HepG2 (cell line): ENCODE results near the gene COL27A1.

Experiments used
- TF ChIP-seq, protein P1 (sequence below): sonication (generic); formaldehyde crosslinking; IDR thresholded peaks from 2 replicates; pipeline ENCODE4 v1.5.0; 2020; ENCODE audit warnings: mild to moderate bottlenecking, missing genetic modification reagents, moderate library complexity
- TF ChIP-seq, protein P2 (sequence below): sonication (generic); formaldehyde crosslinking; IDR thresholded peaks from 2 replicates; pipeline ENCODE4 v1.5.0; 2020; ENCODE audit warnings: missing genetic modification reagents

DNA sequence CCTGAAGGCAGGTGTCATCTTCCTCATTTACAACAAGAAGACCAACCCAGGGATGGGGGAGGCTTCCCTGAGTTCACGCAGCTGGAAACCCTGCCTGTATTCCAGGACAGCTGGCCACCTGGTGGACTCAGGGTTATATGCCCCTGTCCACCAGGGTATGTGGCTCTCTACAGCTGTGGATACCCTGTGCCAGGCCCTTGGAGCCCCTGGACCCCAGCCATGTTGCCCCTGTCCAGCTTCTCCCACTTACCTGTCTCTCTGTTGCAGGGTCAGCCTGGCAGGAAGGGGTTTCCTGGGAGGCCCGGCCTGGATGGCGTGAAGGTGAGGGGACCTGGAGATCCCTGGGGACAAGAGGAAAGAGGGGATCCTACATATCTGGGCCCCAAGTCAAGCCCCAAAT lies 87.9 kb downstream of the COL27A1 start:
- TF ChIP-seq, protein P1, sequence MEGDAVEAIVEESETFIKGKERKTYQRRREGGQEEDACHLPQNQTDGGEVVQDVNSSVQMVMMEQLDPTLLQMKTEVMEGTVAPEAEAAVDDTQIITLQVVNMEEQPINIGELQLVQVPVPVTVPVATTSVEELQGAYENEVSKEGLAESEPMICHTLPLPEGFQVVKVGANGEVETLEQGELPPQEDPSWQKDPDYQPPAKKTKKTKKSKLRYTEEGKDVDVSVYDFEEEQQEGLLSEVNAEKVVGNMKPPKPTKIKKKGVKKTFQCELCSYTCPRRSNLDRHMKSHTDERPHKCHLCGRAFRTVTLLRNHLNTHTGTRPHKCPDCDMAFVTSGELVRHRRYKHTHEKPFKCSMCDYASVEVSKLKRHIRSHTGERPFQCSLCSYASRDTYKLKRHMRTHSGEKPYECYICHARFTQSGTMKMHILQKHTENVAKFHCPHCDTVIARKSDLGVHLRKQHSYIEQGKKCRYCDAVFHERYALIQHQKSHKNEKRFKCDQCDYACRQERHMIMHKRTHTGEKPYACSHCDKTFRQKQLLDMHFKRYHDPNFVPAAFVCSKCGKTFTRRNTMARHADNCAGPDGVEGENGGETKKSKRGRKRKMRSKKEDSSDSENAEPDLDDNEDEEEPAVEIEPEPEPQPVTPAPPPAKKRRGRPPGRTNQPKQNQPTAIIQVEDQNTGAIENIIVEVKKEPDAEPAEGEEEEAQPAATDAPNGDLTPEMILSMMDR = no peak
- TF ChIP-seq, protein P2, sequence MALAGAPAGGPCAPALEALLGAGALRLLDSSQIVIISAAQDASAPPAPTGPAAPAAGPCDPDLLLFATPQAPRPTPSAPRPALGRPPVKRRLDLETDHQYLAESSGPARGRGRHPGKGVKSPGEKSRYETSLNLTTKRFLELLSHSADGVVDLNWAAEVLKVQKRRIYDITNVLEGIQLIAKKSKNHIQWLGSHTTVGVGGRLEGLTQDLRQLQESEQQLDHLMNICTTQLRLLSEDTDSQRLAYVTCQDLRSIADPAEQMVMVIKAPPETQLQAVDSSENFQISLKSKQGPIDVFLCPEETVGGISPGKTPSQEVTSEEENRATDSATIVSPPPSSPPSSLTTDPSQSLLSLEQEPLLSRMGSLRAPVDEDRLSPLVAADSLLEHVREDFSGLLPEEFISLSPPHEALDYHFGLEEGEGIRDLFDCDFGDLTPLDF (CRISPR knock-in tag) = no peak
